Renal cortical epithelial cell (primary cell): ENCODE data around the gene NCF2. TPM values are rescaled to one million over a fixed set of nuclear protein-coding genes. Genes with fewer than 3 reads are reported as not detected.

Source experiments
- DNase-seq: peaks from one replicate; pipeline ENCODE4 v3.0.0-alpha.2; 2011; ENCODE audit warnings: low read depth
- total RNA-seq: library from RNA; depleted of rRNA; stranded (reverse); fragments of >200 nt; gene quantifications from 2 replicates; pipeline ENCODE4 v1.2.3, GENCODE V29; 2014

The NCF2 gene
- total RNA-seq, 1 donor from 2014 or later, result 4.6 TPM

GRCh38 chr1:183612407-183612806 lies 22.1 kb upstream of the NCF2 start:
- no peak for DNase-seq

- no peak for DNase-seq
Observed at GRCh38 chr1:183611021-183611420, 20.8 kb upstream of the NCF2 start.

- no peak for DNase-seq
Observed at GRCh38 chr1:183609759-183610452, 19.6 kb upstream of the NCF2 start.

GRCh38 chr1:183609313-183609712 lies 19.1 kb upstream of the NCF2 start:
- no peak for DNase-seq

GRCh38 chr1:183607322-183607980 lies 17.2 kb upstream of the NCF2 start:
- peak; percentile 63 for DNase-seq

- DNase-seq, result no peak
Observed at GRCh38 chr1:183605904-183606303, 15.6 kb upstream of the NCF2 start.

GRCh38 chr1:183604815-183605214 lies 14.6 kb upstream of the NCF2 start:
- DNase-seq, result no peak

- peak; percentile 56 for DNase-seq
Observed at GRCh38 chr1:183604038-183604808, 14.0 kb upstream of the NCF2 start.

GRCh38 chr1:183602510-183602909 lies 12.3 kb upstream of the NCF2 start:
- DNase-seq, result no peak

GRCh38 chr1:183600634-183601033 lies 10.4 kb upstream of the NCF2 start:
- DNase-seq, result no peak

GRCh38 chr1:183600136-183600535 lies 9.9 kb upstream of the NCF2 start:
- DNase-seq, result peak; percentile 87

- DNase-seq, result no peak
Observed at GRCh38 chr1:183598386-183598785, 8.1 kb upstream of the NCF2 start.

- no peak for DNase-seq
Observed at GRCh38 chr1:183597656-183598347, 7.5 kb upstream of the NCF2 start.

- DNase-seq, result no peak
Observed at GRCh38 chr1:183596500-183596899, 6.2 kb upstream of the NCF2 start.

GRCh38 chr1:183595537-183595936 lies 5.3 kb upstream of the NCF2 start:
- DNase-seq, result no peak

- no peak for DNase-seq
Observed at GRCh38 chr1:183593356-183593755, 3.1 kb upstream of the NCF2 start.

- no peak for DNase-seq
Observed at GRCh38 chr1:183592733-183593132, 2.5 kb upstream of the NCF2 start.

- DNase-seq, result no peak
Observed at GRCh38 chr1:183589874-183590243, 400 bp downstream of the NCF2 start.

- DNase-seq, result no peak
Observed at GRCh38 chr1:183589384-183589783, 875 bp downstream of the NCF2 start.

GRCh38 chr1:183588827-183589226 lies 1.4 kb downstream of the NCF2 start:
- DNase-seq, result no peak

- no peak for DNase-seq
Observed at GRCh38 chr1:183586926-183587325, 3.3 kb downstream of the NCF2 start.

GRCh38 chr1:183586455-183586854 lies 3.8 kb downstream of the NCF2 start:
- DNase-seq, result no peak
